ENCODE measurements around the gene LTC4S.
"Not testable (repeated sequence)": the region's sequence is repeated elsewhere in the genome, so short reads cannot be mapped to it uniquely, and the experiment has no call there.

The LTC4S gene

GRCh38 chr5:179769796-179770195 lies 24.0 kb upstream of the LTC4S start:
- no peak for DNase-seq (ENCODE audit: low read depth, low spot score)

DNA sequence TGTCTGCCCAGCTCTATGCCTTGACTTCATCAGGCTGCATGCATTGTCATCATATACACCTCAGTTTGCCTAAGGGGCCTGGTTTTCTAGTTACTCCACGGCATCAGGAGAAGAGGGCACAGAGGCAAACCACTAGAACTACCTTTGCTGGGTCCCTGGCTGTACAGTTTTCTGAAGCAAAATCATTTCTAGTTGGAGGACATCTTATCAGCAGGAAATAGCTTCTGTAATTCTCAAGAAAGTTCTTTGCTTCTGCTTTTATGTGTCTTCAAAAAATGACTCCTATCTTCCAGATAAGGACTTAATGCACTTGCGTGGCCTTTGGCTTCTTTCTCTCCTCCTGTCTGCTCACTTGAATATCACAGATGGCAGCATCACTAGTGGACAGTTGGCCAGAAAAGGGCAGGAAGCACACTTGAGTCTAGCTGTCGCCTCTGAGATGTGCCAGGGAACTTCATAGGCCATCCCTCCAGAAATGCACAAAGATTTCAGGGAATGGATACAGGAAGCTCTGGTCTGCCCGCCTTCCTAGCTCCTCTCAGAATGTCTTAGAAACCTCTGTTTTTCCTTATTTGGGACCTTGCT lies 22.4 kb upstream of the LTC4S start:
- DNase-seq (ENCODE audit: low read depth, low spot score) = no peak

DNA sequence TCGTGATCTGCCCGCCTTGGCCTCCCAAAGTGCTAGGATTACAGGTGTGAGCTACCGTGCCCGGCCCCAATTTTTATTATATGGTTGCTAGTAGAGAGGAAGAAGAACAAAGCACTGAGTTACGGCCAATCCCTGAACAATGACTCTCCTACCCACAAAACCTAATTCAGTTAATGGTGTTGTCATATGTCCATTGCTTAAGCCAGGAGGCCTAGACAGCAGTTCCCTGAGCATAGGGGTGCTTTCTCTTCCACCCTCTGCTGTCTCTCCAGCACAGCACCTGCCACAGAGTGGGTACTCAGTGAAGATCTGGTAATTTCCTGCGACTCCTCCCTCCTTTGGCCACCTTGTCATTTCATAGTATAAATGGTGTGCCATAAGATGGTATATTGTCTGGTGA lies 21.4 kb upstream of the LTC4S start:
- no peak for DNase-seq (ENCODE audit: low read depth, low spot score)

DNA sequence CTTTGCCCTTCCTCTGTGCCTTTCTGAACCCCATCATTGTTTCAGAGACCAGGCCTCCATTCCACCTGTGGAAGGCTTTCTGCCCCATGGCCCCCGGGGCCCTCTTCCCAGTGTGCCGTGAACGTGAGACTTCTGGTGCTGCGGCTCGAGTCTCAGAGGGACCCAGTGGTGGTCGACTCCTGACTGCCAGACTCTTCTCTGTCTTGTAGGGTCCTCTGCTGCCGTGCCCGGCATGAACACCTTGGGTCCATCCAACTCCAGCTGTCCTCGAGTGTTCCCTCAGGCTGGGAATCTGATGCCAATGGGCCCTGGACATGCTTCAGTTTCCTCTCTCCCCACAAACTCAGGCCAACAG lies 20.1 kb upstream of the LTC4S start:
- no peak for DNase-seq (ENCODE audit: low read depth, low spot score)

DNA sequence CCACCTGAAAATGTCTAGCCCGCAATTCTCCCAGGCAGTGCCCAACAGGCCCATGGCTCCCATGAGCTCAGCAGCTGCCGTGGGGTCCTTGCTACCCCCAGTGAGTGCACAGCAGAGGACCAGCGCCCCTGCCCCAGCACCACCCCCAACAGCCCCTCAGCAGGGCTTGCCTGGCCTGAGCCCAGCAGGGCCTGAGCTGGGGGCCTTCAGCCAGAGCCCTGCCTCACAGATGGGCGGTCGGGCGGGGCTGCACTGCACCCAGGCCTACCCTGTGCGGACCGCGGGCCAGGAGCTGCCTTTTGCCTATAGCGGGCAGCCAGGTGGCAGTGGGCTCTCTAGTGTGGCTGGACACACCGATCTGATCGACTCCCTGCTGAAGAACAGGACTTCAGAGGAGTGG lies 19.3 kb upstream of the LTC4S start:
- no peak for DNase-seq (ENCODE audit: low read depth, low spot score)

DNA sequence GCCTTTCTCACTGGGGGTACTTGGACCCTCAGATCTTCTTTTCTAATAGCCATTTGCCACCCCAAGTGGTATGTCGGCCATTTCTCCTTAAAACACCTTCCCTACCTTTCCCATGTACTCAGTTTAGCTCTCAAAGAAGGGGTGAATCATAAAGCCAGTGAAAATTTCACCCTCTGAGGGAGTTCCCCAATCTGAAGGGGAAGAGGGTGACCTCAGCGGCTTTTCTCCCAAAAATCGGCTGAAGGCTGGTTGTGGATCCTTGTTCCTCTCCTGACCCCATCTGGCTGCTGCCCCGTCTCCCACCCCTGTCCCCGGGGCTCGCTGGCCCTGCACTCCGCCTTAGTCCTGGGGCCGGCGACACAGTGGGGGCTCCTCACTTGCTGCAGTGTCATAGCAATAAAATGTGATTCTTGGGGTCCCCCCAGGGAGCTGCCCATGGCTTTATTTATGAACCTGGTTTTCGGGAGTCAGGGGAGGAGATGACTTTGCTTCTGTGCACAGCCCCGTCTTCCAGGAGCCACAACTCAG lies 17.3 kb upstream of the LTC4S start:
- DNase-seq (ENCODE audit: low read depth, low spot score) = no peak

- no peak for DNase-seq (ENCODE audit: low read depth, low spot score)
Measured at GRCh38 chr5:179777456-179777855, 16.3 kb upstream of the LTC4S start.

GRCh38 chr5:179777909-179778308 lies 15.9 kb upstream of the LTC4S start:
- no peak for DNase-seq (ENCODE audit: low read depth, low spot score)

- no peak for DNase-seq (ENCODE audit: low read depth, low spot score)
Measured at GRCh38 chr5:179778591-179778990, 15.2 kb upstream of the LTC4S start.

DNA sequence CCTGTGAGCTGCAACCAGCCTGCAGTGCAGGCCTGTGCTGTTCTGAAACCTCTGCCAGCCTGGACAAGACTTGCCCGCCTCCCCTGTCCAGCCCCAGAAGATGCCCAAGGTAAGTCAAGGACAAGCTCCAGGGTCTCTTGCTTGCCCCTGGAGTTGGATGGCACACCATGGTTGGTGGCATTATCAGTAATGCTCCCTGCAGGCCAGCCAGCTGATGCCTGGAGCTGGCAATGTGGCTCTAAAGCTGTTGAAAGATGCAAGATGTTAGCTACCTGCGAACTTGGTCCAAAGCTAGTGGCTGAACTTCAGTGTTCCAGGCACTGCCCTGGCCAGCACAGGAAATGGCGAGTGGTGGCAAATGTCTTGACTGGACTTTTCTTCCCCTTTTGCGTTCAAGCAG lies 14.0 kb upstream of the LTC4S start:
- DNase-seq (ENCODE audit: low read depth, low spot score) = no peak

DNA sequence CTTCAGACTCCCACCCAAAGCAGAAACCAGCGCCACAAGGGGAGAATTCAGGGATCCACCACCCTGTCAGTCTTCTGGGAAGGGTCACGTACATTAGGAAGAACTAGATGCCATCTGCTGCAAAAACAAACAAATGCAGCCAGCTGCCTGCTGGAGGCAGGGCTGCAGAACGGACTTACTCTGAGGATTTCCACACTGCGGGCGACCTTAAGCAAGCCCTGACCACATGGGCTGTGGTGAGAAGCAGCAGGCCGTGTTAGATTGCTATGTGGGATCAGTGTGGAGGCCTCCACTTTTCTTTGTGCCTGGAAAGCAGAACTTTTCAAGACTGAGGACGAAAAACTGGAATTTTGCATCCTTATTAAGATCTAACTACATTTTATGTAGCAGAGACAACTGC lies 13.4 kb upstream of the LTC4S start:
- DNase-seq (ENCODE audit: low read depth, low spot score) = no peak

GRCh38 chr5:179781846-179782245 lies 11.9 kb upstream of the LTC4S start:
- DNase-seq (ENCODE audit: low read depth, low spot score) = no peak

GRCh38 chr5:179783128-179783527 lies 10.7 kb upstream of the LTC4S start:
- DNase-seq (ENCODE audit: low read depth, low spot score) = no peak

DNA sequence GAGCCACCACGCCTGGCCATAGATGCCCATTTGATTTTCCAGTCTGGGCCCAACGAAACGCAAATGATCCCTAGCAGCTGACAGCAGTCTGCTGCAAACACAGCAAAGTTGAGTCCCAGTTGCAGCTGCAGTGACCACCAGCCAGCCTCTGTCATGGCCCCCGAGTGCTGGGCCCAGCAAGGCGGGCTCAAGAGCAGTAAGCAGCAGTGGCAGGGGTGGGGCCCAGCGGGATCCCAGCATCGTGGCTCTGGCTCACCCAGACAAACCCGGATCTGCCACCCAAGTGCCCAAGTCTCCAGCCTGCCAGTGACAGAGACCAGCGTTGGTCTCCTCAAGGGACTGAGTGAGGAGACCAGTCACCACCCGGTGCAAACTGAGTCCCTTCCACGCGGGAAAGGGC lies 6.9 kb upstream of the LTC4S start:
- DNase-seq (ENCODE audit: low read depth, low spot score) = no peak

GRCh38 chr5:179788193-179788854 lies 5.5 kb upstream of the LTC4S start:
- DNase-seq (ENCODE audit: low read depth, low spot score) = no peak

DNA sequence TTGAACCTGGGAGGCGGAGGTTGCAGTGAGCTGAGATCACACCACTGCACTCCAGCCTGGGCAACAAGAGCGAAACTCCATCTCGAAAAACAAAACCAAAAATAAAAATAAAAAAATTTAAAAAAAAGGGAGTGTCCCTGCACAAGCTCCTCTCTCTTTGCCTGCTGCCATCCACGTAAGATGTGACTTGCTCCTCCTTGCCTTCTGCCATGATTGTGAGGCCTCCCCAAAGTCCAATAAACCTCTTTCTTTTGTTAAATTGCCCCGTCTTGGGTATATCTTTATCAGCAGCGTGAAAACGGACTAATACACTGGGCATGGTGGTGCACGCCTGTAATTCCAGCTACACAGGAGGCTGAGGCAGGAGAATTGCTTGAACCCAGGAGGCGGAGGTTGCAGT lies 4.5 kb upstream of the LTC4S start:
- DNase-seq (ENCODE audit: low read depth, low spot score) = not testable (repeated sequence)

DNA sequence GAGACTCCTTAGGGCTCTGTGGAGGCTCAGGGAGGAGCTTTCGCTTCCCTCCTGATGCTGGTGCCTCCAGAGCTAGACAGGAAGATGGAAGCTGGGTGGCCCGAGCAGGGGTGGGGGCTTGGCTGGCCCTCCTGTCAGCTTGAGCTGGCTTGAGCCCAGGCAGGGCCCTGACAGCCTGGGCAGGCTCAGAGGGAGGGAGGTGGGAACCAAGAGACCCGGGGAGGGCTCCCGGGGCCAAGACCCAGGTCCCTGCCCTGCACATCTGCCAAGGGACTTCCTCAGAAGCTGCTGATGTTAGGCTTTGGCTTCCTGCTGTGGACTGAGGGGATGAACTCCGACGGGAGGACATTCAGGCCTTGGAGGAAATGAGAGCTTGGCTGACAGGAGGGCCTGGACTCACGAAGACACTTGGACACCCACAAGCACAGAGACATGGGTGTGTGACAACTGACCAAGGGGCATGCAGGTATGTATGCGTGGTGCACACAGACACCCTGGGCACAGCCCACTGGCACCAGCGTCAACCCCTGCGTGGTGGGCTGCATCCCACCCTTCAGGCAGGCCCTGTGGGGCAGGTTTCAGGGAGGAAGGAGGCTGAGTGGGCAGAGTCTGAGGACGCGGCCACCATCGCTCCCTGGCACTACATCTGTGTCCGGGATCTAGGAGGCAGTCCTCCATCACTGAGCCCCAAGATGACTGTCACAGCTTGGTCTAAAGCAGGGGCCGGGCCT lies 1.7 kb upstream of the LTC4S start:
- DNase-seq (ENCODE audit: low read depth, low spot score) = no peak

GRCh38 chr5:179792612-179793467 lies 946 bp upstream of the LTC4S start:
- DNase-seq (ENCODE audit: low read depth, low spot score) = no peak

- DNase-seq (ENCODE audit: low read depth, low spot score) = no peak
Measured at GRCh38 chr5:179794171-179794570, 385 bp downstream of the LTC4S start.

DNA sequence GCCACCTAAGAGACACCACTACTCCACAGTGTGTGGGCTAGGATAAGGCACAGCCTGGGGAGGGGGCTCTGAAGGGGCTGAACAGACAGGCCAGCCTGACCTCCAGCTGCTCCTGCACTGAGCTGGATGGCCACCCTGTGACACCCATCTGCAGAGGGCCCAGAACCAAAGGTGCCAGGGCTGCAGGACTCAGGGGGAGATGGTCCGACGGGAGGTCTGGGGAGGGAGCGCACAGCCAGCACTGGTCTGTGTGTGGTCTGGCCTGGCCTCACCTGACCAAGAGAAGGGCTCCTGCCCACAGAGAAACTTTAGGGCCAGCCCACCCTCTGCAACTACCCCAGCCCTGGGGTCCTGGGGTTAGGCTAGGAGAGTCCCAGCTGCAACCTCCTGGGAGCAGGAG lies 789 bp downstream of the LTC4S start:
- no peak for DNase-seq (ENCODE audit: low read depth, low spot score)

DNA sequence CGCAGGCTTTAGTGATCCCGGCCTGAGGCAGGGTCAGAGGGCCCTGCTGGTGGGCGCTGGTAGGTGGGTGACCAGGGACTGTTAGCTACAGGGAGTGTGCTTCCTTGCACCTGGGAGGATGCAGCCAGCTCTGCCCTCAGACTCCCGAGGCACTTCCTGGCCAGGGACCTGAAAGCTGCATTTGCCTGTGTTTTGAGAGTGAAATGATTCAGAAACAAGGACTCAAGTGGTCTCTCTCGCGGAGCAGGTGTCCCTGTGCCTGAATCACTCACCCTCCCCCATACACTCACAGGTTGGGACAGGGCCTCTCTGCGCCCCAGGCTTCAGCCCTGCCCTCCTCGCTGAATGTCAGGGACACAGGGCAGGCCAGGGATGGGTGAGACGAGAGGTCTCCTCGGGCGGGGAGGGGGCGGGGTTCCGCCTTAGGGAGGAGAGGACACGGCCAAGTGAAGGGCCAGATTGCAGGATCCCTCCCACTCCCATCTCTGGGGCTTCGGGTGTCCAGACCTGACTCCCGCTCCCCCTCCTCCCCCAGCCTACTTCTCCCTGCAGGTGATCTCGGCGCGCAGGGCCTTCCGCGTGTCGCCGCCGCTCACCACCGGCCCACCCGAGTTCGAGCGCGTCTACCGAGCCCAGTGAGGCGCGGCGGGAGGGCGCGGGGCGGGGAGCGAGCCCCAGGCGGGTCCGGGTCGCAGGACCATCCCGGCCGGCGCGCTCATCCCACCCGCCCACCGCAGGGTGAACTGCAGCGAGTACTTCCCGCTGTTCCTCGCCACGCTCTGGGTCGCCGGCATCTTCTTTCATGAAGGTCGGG lies 1.5 kb downstream of the LTC4S start:
- DNase-seq (ENCODE audit: low read depth, low spot score) = no peak
